Stomach (tissue), 4 donors: ENCODE data around the gene ANTXR2.

Experiments
- EP300 ChIP-seq: sonication (generic); formaldehyde crosslinking; IDR thresholded peaks from one replicate; pipeline ENCODE4 v1.6.1; 2017; ENCODE audit warnings: antibody characterized with exemption
- POLR2A ChIP-seq, 4 donors: fragments of 450-650 bp; IDR thresholded peaks; one replicate each; pipeline ENCODE4 v1.6.1; 2016; ENCODE audit warnings: antibody characterized with exemption in 4 of 4, control low read depth in 2 of 4, mild to moderate bottlenecking in 1 of 4, moderate library complexity in 1 of 4
- TF ChIP-seq, protein P1 (sequence below), 7 experiments: fragments of 450-650 bp in 4 of 7; fragments of 200-600 bp in 3 of 7; sonication (generic) in 3 of 7; IDR thresholded peaks; one replicate each; pipeline ENCODE4 v1.5.1; 2016 to 2019; ENCODE audit warnings: antibody characterized with exemption in 7 of 7, control low read depth in 2 of 7, mild to moderate bottlenecking in 1 of 7

DNA sequence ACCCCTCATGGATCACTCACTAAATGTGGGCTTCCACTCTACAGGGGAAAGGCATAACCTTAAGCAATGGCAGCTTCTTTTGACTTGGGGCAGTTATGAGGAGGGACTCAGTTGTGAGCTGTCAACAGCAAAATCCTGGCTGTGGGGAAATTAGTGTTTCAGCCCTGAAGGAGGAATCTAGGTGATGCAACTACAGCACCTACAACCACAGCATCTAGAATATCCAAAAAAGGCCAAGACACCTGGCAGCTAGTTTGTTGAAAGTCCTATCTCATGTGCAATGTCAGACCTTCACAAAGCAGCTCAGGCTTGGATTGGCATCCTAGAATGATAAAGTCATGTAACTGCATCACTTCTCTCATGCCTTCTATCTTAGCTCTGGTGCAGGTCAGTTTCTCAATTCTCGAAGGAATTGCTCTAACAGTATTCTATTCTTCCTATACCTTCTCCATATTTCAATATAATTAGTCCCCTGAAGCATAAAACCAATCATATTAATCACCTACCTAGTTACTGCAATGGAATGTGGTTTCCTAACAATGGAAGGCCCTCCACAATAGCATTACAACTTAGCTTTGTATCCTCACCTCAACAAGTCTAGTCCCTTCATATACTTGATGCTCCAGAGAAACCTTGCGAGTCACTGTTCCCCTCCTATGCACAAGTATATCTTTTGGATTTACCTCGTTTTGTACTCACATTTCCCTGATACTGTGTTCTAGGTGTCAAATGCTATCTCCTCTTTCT is 5.5 kb upstream of the ANTXR2 start:
- TF ChIP-seq POLR2A (IDR thresholded peaks at IDR 0.05) (no peak), EP300 (no peak)
- TF ChIP-seq, protein P1, sequence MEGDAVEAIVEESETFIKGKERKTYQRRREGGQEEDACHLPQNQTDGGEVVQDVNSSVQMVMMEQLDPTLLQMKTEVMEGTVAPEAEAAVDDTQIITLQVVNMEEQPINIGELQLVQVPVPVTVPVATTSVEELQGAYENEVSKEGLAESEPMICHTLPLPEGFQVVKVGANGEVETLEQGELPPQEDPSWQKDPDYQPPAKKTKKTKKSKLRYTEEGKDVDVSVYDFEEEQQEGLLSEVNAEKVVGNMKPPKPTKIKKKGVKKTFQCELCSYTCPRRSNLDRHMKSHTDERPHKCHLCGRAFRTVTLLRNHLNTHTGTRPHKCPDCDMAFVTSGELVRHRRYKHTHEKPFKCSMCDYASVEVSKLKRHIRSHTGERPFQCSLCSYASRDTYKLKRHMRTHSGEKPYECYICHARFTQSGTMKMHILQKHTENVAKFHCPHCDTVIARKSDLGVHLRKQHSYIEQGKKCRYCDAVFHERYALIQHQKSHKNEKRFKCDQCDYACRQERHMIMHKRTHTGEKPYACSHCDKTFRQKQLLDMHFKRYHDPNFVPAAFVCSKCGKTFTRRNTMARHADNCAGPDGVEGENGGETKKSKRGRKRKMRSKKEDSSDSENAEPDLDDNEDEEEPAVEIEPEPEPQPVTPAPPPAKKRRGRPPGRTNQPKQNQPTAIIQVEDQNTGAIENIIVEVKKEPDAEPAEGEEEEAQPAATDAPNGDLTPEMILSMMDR (IDR thresholded peaks at IDR 0.05) = no peak
